ENCODE data around the gene VPS51. TPM values are rescaled to one million over a fixed set of nuclear protein-coding genes. Genes with fewer than 3 reads are reported as not detected.

VPS51 gene
- total RNA-seq, 1 experiment from 2014 or later: 123 TPM

GRCh38 chr11:65121447-65121864 is 25.4 kb downstream of the VPS51 start:
- peak overlapping the region; percentile 99 for H3K4me3 Mint-ChIP-seq
- peaks cover 50% of the 10 kb centered on the region for H3K36me3 Mint-ChIP-seq
- no peak for DNase-seq (ENCODE audit: low spot score)
- no peaks in the 10 kb centered on the region for H3K9me3 Mint-ChIP-seq
- no peaks in the 10 kb centered on the region for H3K27me3 Mint-ChIP-seq (ENCODE audit: low read depth)
- CTCF ChIA-PET: interaction anchor here (0.9 to 5.7 kb wide), 12 partner anchors 9 to 334 kb away, joined by 3 to 56 read pairs (median 6); partner anchors contain the start of genes ARL2, BATF2, CAPN1 and CDC42EP2
- POLR2A ChIA-PET: interaction anchor here (0.5 to 2.4 kb wide), 9 partner anchors 9 to 381 kb away, joined by 3 to 19 read pairs (median 4); partner anchors contain the start of genes ARL2, CAPN1, SYVN1 and TM7SF2
- no peak for ATAC-seq
- H3K4me1 Mint-ChIP-seq: peaks cover 17% of the 10 kb centered on the region
- peak overlapping the region; percentile 100 for H3K27ac Mint-ChIP-seq
- TF ChIP-seq CTCF (IDR thresholded peaks at IDR 0.05): no peak
- TF ChIP-seq ESRRA (CRISPR knock-in tag; IDR thresholded peaks at IDR 0.05; ENCODE audit: borderline replicate concordance): no peak
- TF ChIP-seq ATF3 (CRISPR knock-in tag; conservative IDR thresholded peaks at IDR 0.05): 0 out of 2 replicates have a peak, but pooled peaks have one; percentile 31
- no peak for TF ChIP-seq IRF2 (CRISPR knock-in tag; IDR thresholded peaks at IDR 0.05; ENCODE audit: borderline replicate concordance, low read depth)
- TF ChIP-seq ZNF219 (CRISPR knock-in tag; IDR thresholded peaks at IDR 0.05; ENCODE audit: borderline replicate concordance): no peak
- 0 out of 2 replicates have a peak, but pooled peaks have one; percentile 10 for TF ChIP-seq NR2C2 (CRISPR knock-in tag; IDR thresholded peaks at IDR 0.05)
- TF ChIP-seq PRDM15 (CRISPR knock-in tag; IDR thresholded peaks at IDR 0.05): 0 out of 2 replicates have a peak, but pooled peaks have one; percentile 16
- no peak for TF ChIP-seq ATF2 (CRISPR knock-in tag; IDR thresholded peaks at IDR 0.05; ENCODE audit: borderline replicate concordance, low read depth)

- Mint-ChIP-seq H3K9me3 (no peaks in the 10 kb centered on the region), H3K36me3 (peaks cover 56% of the 10 kb centered on the region), H3K27me3 (ENCODE audit: low read depth) (no peaks in the 10 kb centered on the region), H3K4me1 (peaks cover 17% of the 10 kb centered on the region), H3K27ac (peak within 1 kb of the TSS; percentile 100), H3K4me3 (peak within 1 kb of the TSS; percentile 99)
- ATAC-seq: peak; percentile 86
- POLR2A ChIA-PET: interaction anchor here (0.5 to 2.4 kb wide), 11 partner anchors 10 to 380 kb away, joined by 3 to 19 read pairs (median 3); partner anchors contain the start of genes ARL2, CAPN1, SAC3D1 and SYVN1
- DNase-seq (ENCODE audit: low spot score): peak; percentile 99
- CTCF ChIA-PET: interaction anchor here (0.6 to 5.7 kb wide), 14 partner anchors 8 to 334 kb away, joined by 3 to 56 read pairs (median 4); partner anchors contain the start of genes ARL2, BATF2, CAPN1 and CDC42EP2
- TF ChIP-seq HMGXB4 (CRISPR knock-in tag; IDR thresholded peaks at IDR 0.05) (peak; percentile 64; the same call in 1 of the 2 replicates), ETV6 (CRISPR knock-in tag; IDR thresholded peaks at IDR 0.05) (peak; percentile 82; the same call in 1 of the 2 replicates), ZNF532 (CRISPR knock-in tag; IDR thresholded peaks at IDR 0.05; ENCODE audit: borderline replicate concordance) (no peak), ZNF219 (CRISPR knock-in tag; IDR thresholded peaks at IDR 0.05; ENCODE audit: borderline replicate concordance) (no peak), ESRRA (CRISPR knock-in tag; IDR thresholded peaks at IDR 0.05; ENCODE audit: borderline replicate concordance) (0 out of 2 replicates have a peak, but pooled peaks have one; percentile 5), NR2C2 (CRISPR knock-in tag; IDR thresholded peaks at IDR 0.05) (0 out of 2 replicates have a peak, but pooled peaks have one; percentile 5)
Observed at GRCh38 chr11:65121865-65122696, 26.1 kb downstream of the VPS51 start, which contains the start of the genes FAU and MRPL49. Gene FAU (minus strand): TSS chr11:65122134. CDS start chr11:65121813, 321 bp downstream. Gene MRPL49 (plus strand): TSS chr11:65122321. CDS start chr11:65122347, 26 bp downstream.
